ENCODE results near the gene TBX10.
A peak's percentile ranks its signal among the peaks of the same experiment; 100 is the strongest.
"Not testable (repeated sequence)": the region's sequence is repeated elsewhere in the genome, so short reads cannot be mapped to it uniquely, and the experiment has no call there.

Gene TBX10

DNA sequence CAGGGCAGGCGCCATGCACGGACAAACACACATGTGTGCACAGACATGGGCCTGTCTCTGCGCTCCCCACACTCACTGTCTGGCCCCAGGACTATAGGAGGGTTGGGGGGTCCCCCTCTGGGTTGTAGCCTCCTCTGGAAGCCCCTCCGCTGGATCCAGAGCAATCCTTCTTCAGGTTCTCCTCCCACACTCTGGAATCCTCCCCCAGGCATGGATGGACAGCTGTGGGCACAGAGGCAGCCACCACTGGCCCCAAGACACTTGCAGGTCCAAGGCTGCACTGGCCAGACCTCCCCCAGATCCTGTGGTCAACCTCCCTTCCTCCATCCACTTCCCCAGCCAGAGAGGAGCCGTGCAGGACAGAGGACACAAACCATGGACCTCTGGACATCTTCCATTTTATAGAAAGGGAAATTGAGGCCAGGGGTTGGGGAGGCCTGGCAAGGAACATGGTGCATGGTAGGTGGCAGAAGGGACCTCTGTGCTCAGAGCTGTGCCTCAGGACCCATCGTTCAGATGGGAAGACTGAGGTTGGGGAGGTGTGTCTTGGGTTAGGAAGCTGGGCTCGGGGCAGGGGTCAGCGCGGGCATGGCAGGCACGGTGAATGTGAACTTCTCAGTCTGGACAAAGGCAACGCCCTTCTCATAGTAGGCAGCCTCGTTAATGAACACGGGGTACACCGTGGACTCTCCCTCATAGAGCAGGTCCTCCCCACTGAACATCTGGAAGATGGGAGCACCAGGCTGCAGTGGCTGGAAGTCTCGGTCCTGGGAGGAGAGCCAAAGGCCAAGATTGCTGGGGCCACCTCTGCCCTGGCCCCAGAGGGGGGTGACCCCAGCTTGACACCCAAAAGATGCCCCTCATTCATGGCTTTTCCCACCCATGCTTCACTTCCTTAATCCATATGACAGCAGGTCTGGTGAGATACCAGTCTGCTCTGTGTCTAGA is 2.9 kb upstream of the TBX10 start:
- Histone ChIP-seq H3K4me3 (ENCODE audit: insufficient read length, low read depth) (no peak overlapping the region), H3K27me3 (ENCODE audit: insufficient read depth, insufficient read length) (peaks cover 51% of the 10 kb centered on the region), H3K4me1 (ENCODE audit: insufficient read depth, insufficient read length) (peaks cover 10% of the 10 kb centered on the region), H3K36me3 (ENCODE audit: insufficient read depth, insufficient read length, low read length) (no peaks in the 10 kb centered on the region), H3K9me3 (ENCODE audit: insufficient read depth, low read length) (peaks cover 15% of the 10 kb centered on the region; the same call in 1 of the 2 replicates), H3K9ac (ENCODE audit: insufficient read length, low read depth) (no peak overlapping the region)
- TF ChIP-seq YY1 (IDR thresholded peaks at IDR 0.05; ENCODE audit: insufficient read depth, insufficient read length) (no peak), ZNF274 (IDR thresholded peaks at IDR 0.05; ENCODE audit: low read depth, low read length) (no peak), SUZ12 (IDR thresholded peaks at IDR 0.05; ENCODE audit: extremely low read depth, insufficient read depth, insufficient read length) (no peak)
- no peak for DNase-seq (ENCODE audit: low read depth, low spot score)

DNA sequence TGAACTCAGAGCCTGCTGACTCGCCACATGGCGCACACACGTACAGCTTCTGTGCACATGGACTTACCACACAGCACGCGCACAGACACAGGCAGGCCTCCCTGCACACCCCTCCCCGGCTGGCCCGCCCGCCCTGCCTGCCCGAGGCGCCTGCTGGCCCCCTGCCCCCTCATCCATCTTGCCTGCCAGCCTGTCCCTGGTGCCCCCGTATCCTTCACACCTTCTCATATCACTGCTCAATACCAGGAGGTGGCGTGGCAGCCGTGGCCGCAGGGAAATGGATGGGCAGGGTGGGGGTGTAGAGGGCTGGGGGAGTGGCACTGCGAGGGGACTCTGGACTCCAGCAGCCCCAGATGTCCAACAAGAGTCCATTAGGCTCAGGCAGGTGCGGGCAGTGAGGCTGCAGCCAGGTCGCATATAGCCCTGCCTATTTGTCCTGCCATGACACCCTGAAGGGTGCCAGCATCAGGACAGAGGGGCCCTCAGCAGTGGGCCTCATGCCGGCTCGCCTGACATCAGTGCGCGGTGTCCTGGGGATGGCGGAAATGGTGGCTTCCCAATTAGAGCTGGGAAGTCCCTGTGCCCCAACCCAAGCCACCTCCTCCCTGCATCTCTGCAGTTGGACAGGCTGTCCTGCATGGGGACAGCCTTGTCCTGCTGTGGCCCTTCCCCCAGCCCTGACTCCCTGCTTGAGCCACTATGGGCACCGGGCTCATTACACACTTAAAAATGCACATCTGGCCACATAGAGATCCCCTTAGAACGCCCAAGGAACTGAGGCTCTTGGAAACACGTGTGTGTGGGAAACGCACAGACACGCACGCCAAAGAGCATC is 2.0 kb upstream of the TBX10 start:
- H3K27me3 ChIP-seq (ENCODE audit: insufficient read depth, insufficient read length), result peaks cover 47% of the 10 kb centered on the region
- H3K9me3 ChIP-seq (ENCODE audit: insufficient read depth, low read length), result peaks cover 15% of the 10 kb centered on the region; the same call in 1 of the 2 replicates
- no peaks in the 10 kb centered on the region for H3K36me3 ChIP-seq (ENCODE audit: insufficient read depth, insufficient read length, low read length)
- H3K4me3 ChIP-seq (ENCODE audit: insufficient read length, low read depth), result no peak overlapping the region
- TF ChIP-seq SUZ12 (IDR thresholded peaks at IDR 0.05; ENCODE audit: extremely low read depth, insufficient read depth, insufficient read length) (no peak), ZNF274 (IDR thresholded peaks at IDR 0.05; ENCODE audit: low read depth, low read length) (no peak), YY1 (IDR thresholded peaks at IDR 0.05; ENCODE audit: insufficient read depth, insufficient read length) (no peak)
- no peak for DNase-seq (ENCODE audit: low read depth, low spot score)
- no peak overlapping the region for H3K9ac ChIP-seq (ENCODE audit: insufficient read length, low read depth)
- peaks cover 10% of the 10 kb centered on the region for H3K4me1 ChIP-seq (ENCODE audit: insufficient read depth, insufficient read length)

DNA sequence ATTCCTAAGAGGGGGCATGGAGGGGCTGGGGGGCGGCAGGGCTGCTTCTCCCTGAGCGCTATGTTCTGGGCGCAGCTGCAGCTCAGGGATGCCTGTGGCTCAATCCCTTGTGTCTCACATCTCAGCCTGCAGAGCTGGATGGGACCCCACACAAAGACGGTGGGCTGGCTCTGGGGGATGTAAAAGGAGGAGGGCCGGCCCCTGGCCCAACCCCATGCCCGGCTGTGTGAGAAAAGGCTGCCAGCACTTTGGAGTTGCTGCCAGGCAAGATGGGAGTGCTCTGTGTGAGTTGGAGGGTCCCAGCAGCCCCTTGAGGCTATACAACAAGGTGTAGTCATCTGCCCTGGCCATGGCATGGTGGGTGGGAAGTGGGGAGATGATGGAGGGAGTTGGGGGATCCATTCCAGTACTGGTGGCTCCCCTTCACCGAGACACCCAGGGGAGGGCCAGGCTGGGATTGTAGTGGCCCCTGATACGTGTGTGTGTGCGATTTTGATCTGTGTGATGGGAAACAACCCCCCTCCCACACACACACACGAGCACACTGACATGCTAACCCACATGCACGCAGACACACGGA is 1.3 kb upstream of the TBX10 start:
- no peak overlapping the region for H3K9ac ChIP-seq (ENCODE audit: insufficient read length, low read depth)
- H3K36me3 ChIP-seq (ENCODE audit: insufficient read depth, insufficient read length, low read length), result no peaks in the 10 kb centered on the region
- no peak for DNase-seq (ENCODE audit: low read depth, low spot score)
- no peak overlapping the region for H3K4me3 ChIP-seq (ENCODE audit: insufficient read length, low read depth)
- no peak for TF ChIP-seq ZNF274 (IDR thresholded peaks at IDR 0.05; ENCODE audit: low read depth, low read length)
- no peak for TF ChIP-seq YY1 (IDR thresholded peaks at IDR 0.05; ENCODE audit: insufficient read depth, insufficient read length)
- TF ChIP-seq SUZ12 (IDR thresholded peaks at IDR 0.05; ENCODE audit: extremely low read depth, insufficient read depth, insufficient read length), result no peak
- H3K9me3 ChIP-seq (ENCODE audit: insufficient read depth, low read length), result peaks cover 15% of the 10 kb centered on the region; the same call in 1 of the 2 replicates
- H3K4me1 ChIP-seq (ENCODE audit: insufficient read depth, insufficient read length), result peaks cover 10% of the 10 kb centered on the region
- H3K27me3 ChIP-seq (ENCODE audit: insufficient read depth, insufficient read length), result peaks cover 43% of the 10 kb centered on the region

DNA sequence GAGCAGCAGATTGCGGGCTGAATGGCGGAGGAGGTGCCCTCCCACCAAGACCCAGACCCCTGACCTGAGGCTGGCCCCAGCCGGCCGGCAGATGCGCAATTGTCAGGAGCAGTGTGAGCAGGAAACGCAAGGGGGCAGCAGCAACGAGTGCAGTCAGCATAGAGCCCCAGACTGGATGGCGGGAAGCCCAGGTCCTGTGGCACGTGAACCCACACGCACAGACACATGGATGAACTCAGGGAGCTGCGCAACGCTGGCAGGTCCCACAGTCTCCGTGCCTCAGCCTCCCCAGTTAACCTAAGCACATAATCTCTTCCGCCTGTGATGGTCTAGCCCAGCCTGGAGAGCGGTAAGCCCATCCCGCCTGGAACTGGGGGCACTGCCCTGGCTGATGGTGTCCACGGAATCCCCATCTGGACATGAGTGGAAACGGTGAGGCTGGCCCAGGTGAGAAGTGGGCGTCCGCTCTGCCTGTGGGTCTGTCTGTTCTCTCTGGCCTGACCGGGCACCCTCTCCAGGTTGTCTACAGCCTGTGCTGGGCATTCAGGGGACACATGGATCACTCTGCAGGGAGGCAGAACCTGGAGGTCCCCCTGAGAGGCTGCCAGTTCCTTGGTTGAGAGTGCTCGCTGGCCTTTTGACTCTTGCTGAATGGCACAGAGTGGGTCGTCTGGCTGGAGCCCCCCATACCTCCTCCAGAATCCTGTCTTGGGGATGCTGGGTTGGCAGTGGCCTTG is 626 bp upstream of the TBX10 start:
- Histone ChIP-seq H3K9me3 (ENCODE audit: insufficient read depth, low read length) (peaks cover 15% of the 10 kb centered on the region; the same call in 1 of the 2 replicates), H3K36me3 (ENCODE audit: insufficient read depth, insufficient read length, low read length) (no peaks in the 10 kb centered on the region), H3K4me3 (ENCODE audit: insufficient read length, low read depth) (no peak overlapping the region), H3K27me3 (ENCODE audit: insufficient read depth, insufficient read length) (peaks cover 43% of the 10 kb centered on the region), H3K4me1 (ENCODE audit: insufficient read depth, insufficient read length) (peaks cover 10% of the 10 kb centered on the region), H3K9ac (ENCODE audit: insufficient read length, low read depth) (peak overlapping the region; percentile 37)
- TF ChIP-seq ZNF274 (IDR thresholded peaks at IDR 0.05; ENCODE audit: low read depth, low read length), result no peak
- no peak for TF ChIP-seq SUZ12 (IDR thresholded peaks at IDR 0.05; ENCODE audit: extremely low read depth, insufficient read depth, insufficient read length)
- no peak for TF ChIP-seq YY1 (IDR thresholded peaks at IDR 0.05; ENCODE audit: insufficient read depth, insufficient read length)
- no peak for DNase-seq (ENCODE audit: low read depth, low spot score)

DNA sequence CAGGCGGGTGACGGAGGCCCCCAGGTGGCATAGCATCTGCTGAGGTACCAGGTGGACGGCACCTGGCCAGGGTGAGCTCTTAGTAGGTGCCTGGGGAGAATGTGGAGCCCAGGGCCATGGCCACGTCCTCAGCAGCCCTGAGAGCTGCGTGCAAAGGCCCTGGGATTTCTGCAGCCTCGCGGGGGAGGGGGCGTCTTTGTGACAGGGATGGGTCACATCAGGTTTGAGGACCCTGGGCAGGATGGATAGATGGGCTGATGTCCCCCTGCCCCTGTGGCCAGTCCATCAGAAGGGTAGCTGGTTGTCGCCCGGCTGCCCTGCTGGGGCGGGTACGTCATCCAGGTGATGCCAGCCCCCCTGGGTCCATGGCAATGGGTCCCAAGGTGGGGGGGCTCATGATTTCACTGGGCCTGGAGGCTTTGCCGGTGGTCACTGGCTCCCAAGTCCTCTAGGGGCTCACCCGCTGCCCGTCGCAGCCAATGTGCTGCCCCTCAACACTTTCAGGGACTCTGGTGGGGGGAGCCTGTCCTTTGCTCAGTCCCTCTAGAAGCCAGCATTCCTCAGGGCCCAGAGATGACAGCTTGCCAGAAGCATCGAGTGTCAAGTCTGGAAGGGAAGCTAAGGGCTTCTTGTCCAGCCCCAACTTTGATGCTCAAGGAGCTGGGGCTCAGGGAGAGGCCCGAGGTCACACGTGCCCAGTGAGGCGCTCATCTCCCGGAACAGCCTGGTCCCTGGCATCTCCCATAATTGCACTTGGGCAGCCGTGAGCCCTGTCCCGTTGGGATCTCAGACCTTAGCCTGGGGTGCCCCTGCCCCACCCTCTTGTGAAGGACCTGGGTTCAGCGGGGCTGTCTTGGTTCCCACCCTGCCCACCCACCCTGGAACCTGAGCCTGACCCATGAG is 777 bp downstream of the TBX10 start:
- DNase-seq (ENCODE audit: low read depth, low spot score), result no peak
- peaks cover 43% of the 10 kb centered on the region for H3K27me3 ChIP-seq (ENCODE audit: insufficient read depth, insufficient read length)
- H3K36me3 ChIP-seq (ENCODE audit: insufficient read depth, insufficient read length, low read length), result no peaks in the 10 kb centered on the region
- H3K4me3 ChIP-seq (ENCODE audit: insufficient read length, low read depth), result no peak overlapping the region
- peak overlapping the region; percentile 47 for H3K9ac ChIP-seq (ENCODE audit: insufficient read length, low read depth)
- H3K9me3 ChIP-seq (ENCODE audit: insufficient read depth, low read length), result peaks cover 12% of the 10 kb centered on the region; the same call in 1 of the 2 replicates
- peaks cover 10% of the 10 kb centered on the region for H3K4me1 ChIP-seq (ENCODE audit: insufficient read depth, insufficient read length)
- TF ChIP-seq ZNF274 (IDR thresholded peaks at IDR 0.05; ENCODE audit: low read depth, low read length) (no peak), SUZ12 (IDR thresholded peaks at IDR 0.05; ENCODE audit: extremely low read depth, insufficient read depth, insufficient read length) (no peak), YY1 (IDR thresholded peaks at IDR 0.05; ENCODE audit: insufficient read depth, insufficient read length) (no peak)

DNA sequence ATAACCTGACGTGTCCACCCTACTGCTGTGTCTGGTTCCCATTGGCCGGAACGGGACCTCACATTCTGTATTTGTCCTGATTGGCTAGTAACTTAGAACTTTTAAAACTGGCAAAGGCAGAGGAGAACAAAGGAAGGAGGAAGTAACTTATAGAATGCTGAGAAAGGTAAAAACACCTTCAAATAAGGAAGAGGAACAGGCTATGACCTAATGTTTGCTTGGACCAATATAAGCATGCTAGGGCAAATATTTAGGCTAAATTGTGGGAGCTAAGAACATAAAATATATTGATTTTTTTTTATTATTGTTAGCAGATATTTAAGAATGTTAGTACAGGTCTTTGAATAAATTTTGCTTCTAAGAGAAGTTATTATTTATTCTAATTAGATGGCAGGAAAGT is 2.1 kb downstream of the TBX10 start:
- peaks cover 13% of the 10 kb centered on the region for H3K4me1 ChIP-seq (ENCODE audit: insufficient read depth, insufficient read length)
- H3K9ac ChIP-seq (ENCODE audit: insufficient read length, low read depth); H3K9me3 ChIP-seq (ENCODE audit: insufficient read depth, low read length); H3K36me3 ChIP-seq (ENCODE audit: insufficient read depth, insufficient read length, low read length); H3K4me3 ChIP-seq (ENCODE audit: insufficient read length, low read depth); DNase-seq (ENCODE audit: low read depth, low spot score): not testable (repeated sequence)
- H3K27me3 ChIP-seq (ENCODE audit: insufficient read depth, insufficient read length), result peaks cover 36% of the 10 kb centered on the region

Data from NT2/D1 (cell line).